Measurements from ENCODE around the gene SLC9A8. TPM values are rescaled to one million over a fixed set of nuclear protein-coding genes. Genes with fewer than 3 reads are reported as not detected.

SLC9A8 gene
- total and polyA plus RNA-seq, 3 experiments from 2014 or later = 7.7 to 12.0 (median 11.5) TPM

- ChIA-PET POLR2A (interaction anchor here (0.6 to 1.5 kb wide), 6 partner anchors 12 to 144 kb away, joined by 3 to 7 read pairs (median 4); partner anchors contain the start of gene RNF114), CTCF (interaction anchor here (1.0 to 2.2 kb wide), 5 partner anchors 10 to 204 kb away, joined by 3 to 6 read pairs (median 3); no protein-coding TSS in a partner anchor)
- H3K36me3 ChIP-seq (ENCODE audit: insufficient read depth, low read length) = no peaks in the 10 kb centered on the region
Observed at GRCh38 chr20:49811825-49812506, 662 bp upstream of the SLC9A8 start.

GRCh38 chr20:49813305-49813974, 812 bp downstream of the SLC9A8 start:
- no peak for DNase-seq
- CTCF ChIA-PET = interaction anchor here (1.0 to 1.7 kb wide), 6 partner anchors 8 to 205 kb away, joined by 3 to 4 read pairs (median 3); no protein-coding TSS in a partner anchor
- Mint-ChIP-seq H3K9me3 (no peaks in the 10 kb centered on the region), H3K36me3 (peaks cover 3 to 46% (median 7%) of the 10 kb centered on the region in 3 donors), H3K27me3 (no peaks in the 10 kb centered on the region), H3K4me3 (peak overlapping the region; percentile 91 to 98 (median 96)), H3K4me1 (peaks cover 32 to 46% (median 46%) of the 10 kb centered on the region in 3 donors), H3K27ac (peak overlapping the region; percentile 94 to 100 (median 98))
- Histone ChIP-seq H3K9me3 (ENCODE audit: low read length) (no peaks in the 10 kb centered on the region), H3K27me3 (ENCODE audit: insufficient read depth, low read length, poor library complexity, severe bottlenecking) (no peaks in the 10 kb centered on the region), H3K36me3 (ENCODE audit: insufficient read depth, low read length) (peaks cover 8% of the 10 kb centered on the region), H3K4me1 (ENCODE audit: insufficient read depth, low read length) (peaks cover 20% of the 10 kb centered on the region), H3K4me3 (ENCODE audit: low read length) (peak overlapping the region; percentile 89), H3K27ac (ENCODE audit: low read depth, low read length) (peak overlapping the region; percentile 94)
- POLR2A ChIA-PET = interaction anchor here (0.5 to 1.5 kb wide), 7 partner anchors 10 to 145 kb away, joined by 3 to 7 read pairs (median 5); partner anchors contain the start of gene RNF114

More at GRCh38 chr20:49811825-49812506, 662 bp upstream of the SLC9A8 start:
- H3K27ac ChIP-seq (ENCODE audit: low read depth, low read length) = peak overlapping the region; percentile 94
- Mint-ChIP-seq H3K4me3 (peak overlapping the region; percentile 90 to 98 (median 93)), H3K9me3 (no peaks in the 10 kb centered on the region), H3K36me3 (peaks cover 0 to 33% (median 3%) of the 10 kb centered on the region in 3 donors), H3K4me1 (peaks cover 30 to 40% (median 39%) of the 10 kb centered on the region in 3 donors), H3K27ac (peak overlapping the region; percentile 90 to 100 (median 98)), H3K27me3 (no peaks in the 10 kb centered on the region)
- H3K4me3 ChIP-seq (ENCODE audit: low read length) = peak overlapping the region; percentile 89
- peaks cover 20% of the 10 kb centered on the region for H3K4me1 ChIP-seq (ENCODE audit: insufficient read depth, low read length)
- H3K9me3 ChIP-seq (ENCODE audit: low read length) = no peaks in the 10 kb centered on the region
- DNase-seq = no peak
- no peaks in the 10 kb centered on the region for H3K27me3 ChIP-seq (ENCODE audit: insufficient read depth, low read length, poor library complexity, severe bottlenecking)

GRCh38 chr20:49814057-49814694, 1.5 kb downstream of the SLC9A8 start:
- Histone ChIP-seq H3K4me3 (ENCODE audit: low read length) (no peak overlapping the region), H3K27ac (ENCODE audit: low read depth, low read length) (no peak overlapping the region)
- POLR2A ChIA-PET = no interaction called here

GRCh38 chr20:49818816-49819215, 6.2 kb downstream of the SLC9A8 start:
- peaks cover 19 to 77% (median 23%) of the 10 kb centered on the region in 3 donors for H3K36me3 Mint-ChIP-seq
- H3K9me3 Mint-ChIP-seq = no peaks in the 10 kb centered on the region
- H3K27ac Mint-ChIP-seq = peak overlapping the region in 1 of 8 donors; percentile 49
- peaks cover 16% of the 10 kb centered on the region for H3K36me3 ChIP-seq (ENCODE audit: insufficient read depth, low read length)
- H3K9me3 ChIP-seq (ENCODE audit: low read length) = no peaks in the 10 kb centered on the region
- H3K27ac ChIP-seq (ENCODE audit: low read depth, low read length) = no peak overlapping the region
- CTCF ChIA-PET = no interaction called here
- peaks cover 40 to 71% (median 70%) of the 10 kb centered on the region in 3 donors for H3K4me1 Mint-ChIP-seq
- H3K4me3 ChIP-seq (ENCODE audit: low read length) = no peak overlapping the region
- no peaks in the 10 kb centered on the region for H3K27me3 ChIP-seq (ENCODE audit: insufficient read depth, low read length, poor library complexity, severe bottlenecking)
- peaks cover 37% of the 10 kb centered on the region for H3K4me1 ChIP-seq (ENCODE audit: insufficient read depth, low read length)
- no peak overlapping the region for H3K4me3 Mint-ChIP-seq
- no peaks in the 10 kb centered on the region for H3K27me3 Mint-ChIP-seq
- POLR2A ChIA-PET = no interaction called here
- DNase-seq = no peak

More at GRCh38 chr20:49814057-49814694, 1.5 kb downstream of the SLC9A8 start:
- Mint-ChIP-seq H3K4me1 (peaks cover 32 to 53% (median 50%) of the 10 kb centered on the region in 3 donors), H3K4me3 (peak overlapping the region; percentile 91 to 98 (median 96)), H3K27me3 (no peaks in the 10 kb centered on the region), H3K36me3 (peaks cover 4 to 53% (median 9%) of the 10 kb centered on the region in 3 donors), H3K27ac (peak overlapping the region; percentile 94 to 100 (median 98)), H3K9me3 (no peaks in the 10 kb centered on the region)
- CTCF ChIA-PET = interaction anchor here (1.2 to 1.7 kb wide), 3 partner anchors 7 to 206 kb away, joined by 3 read pairs; no protein-coding TSS in a partner anchor
- H3K4me1 ChIP-seq (ENCODE audit: insufficient read depth, low read length) = peaks cover 20% of the 10 kb centered on the region
- H3K9me3 ChIP-seq (ENCODE audit: low read length) = no peaks in the 10 kb centered on the region
- no peak for DNase-seq
- no peaks in the 10 kb centered on the region for H3K27me3 ChIP-seq (ENCODE audit: insufficient read depth, low read length, poor library complexity, severe bottlenecking)
- H3K36me3 ChIP-seq (ENCODE audit: insufficient read depth, low read length) = peaks cover 9% of the 10 kb centered on the region

- Histone ChIP-seq H3K9me3 (ENCODE audit: low read length) (no peaks in the 10 kb centered on the region), H3K4me3 (ENCODE audit: low read length) (no peak overlapping the region), H3K4me1 (ENCODE audit: insufficient read depth, low read length) (peaks cover 36% of the 10 kb centered on the region), H3K36me3 (ENCODE audit: insufficient read depth, low read length) (peaks cover 16% of the 10 kb centered on the region), H3K27me3 (ENCODE audit: insufficient read depth, low read length, poor library complexity, severe bottlenecking) (no peaks in the 10 kb centered on the region), H3K27ac (ENCODE audit: low read depth, low read length) (no peak overlapping the region)
- no peak overlapping the region for H3K4me3 Mint-ChIP-seq
- H3K27ac Mint-ChIP-seq = no peak overlapping the region
- no peak for DNase-seq
- peaks cover 21 to 81% (median 23%) of the 10 kb centered on the region in 3 donors for H3K36me3 Mint-ChIP-seq
- CTCF ChIA-PET = no interaction called here
- peaks cover 36 to 69% (median 68%) of the 10 kb centered on the region in 3 donors for H3K4me1 Mint-ChIP-seq
- H3K9me3 Mint-ChIP-seq = no peaks in the 10 kb centered on the region
- POLR2A ChIA-PET = no interaction called here
- H3K27me3 Mint-ChIP-seq = no peaks in the 10 kb centered on the region
Observed at GRCh38 chr20:49819702-49820101, 7.1 kb downstream of the SLC9A8 start.

GRCh38 chr20:49821381-49821780, 8.8 kb downstream of the SLC9A8 start:
- Mint-ChIP-seq H3K36me3 (peaks cover 22 to 80% (median 23%) of the 10 kb centered on the region in 3 donors), H3K4me1 (peaks cover 35 to 68% (median 67%) of the 10 kb centered on the region in 3 donors), H3K27me3 (no peaks in the 10 kb centered on the region), H3K27ac (peak overlapping the region in 6 of 8 donors; percentile 6 to 87 (median 70)), H3K4me3 (no peak overlapping the region), H3K9me3 (no peaks in the 10 kb centered on the region)
- no peak overlapping the region for H3K4me3 ChIP-seq (ENCODE audit: low read length)
- H3K9me3 ChIP-seq (ENCODE audit: low read length) = no peaks in the 10 kb centered on the region
- H3K27ac ChIP-seq (ENCODE audit: low read depth, low read length) = no peak overlapping the region
- peaks cover 36% of the 10 kb centered on the region for H3K4me1 ChIP-seq (ENCODE audit: insufficient read depth, low read length)
- ChIA-PET POLR2A (no interaction called here), CTCF (interaction anchor here (1.0 kb wide), 1 partner anchor 8 kb away, joined by 3 read pairs; the partner anchor contains the start of gene SLC9A8)
- H3K27me3 ChIP-seq (ENCODE audit: insufficient read depth, low read length, poor library complexity, severe bottlenecking) = no peaks in the 10 kb centered on the region
- H3K36me3 ChIP-seq (ENCODE audit: insufficient read depth, low read length) = peaks cover 16% of the 10 kb centered on the region
- no peak for DNase-seq

- Histone ChIP-seq H3K4me1 (ENCODE audit: insufficient read depth, low read length) (peaks cover 36% of the 10 kb centered on the region), H3K4me3 (ENCODE audit: low read length) (no peak overlapping the region), H3K9me3 (ENCODE audit: low read length) (no peaks in the 10 kb centered on the region), H3K36me3 (ENCODE audit: insufficient read depth, low read length) (peaks cover 16% of the 10 kb centered on the region), H3K27ac (ENCODE audit: low read depth, low read length) (no peak overlapping the region), H3K27me3 (ENCODE audit: insufficient read depth, low read length, poor library complexity, severe bottlenecking) (no peaks in the 10 kb centered on the region)
- Mint-ChIP-seq H3K27me3 (no peaks in the 10 kb centered on the region), H3K4me3 (peak overlapping the region in 1 of 7 donors; percentile 38), H3K9me3 (no peaks in the 10 kb centered on the region), H3K27ac (peak overlapping the region in 6 of 8 donors; percentile 6 to 87 (median 70)), H3K36me3 (peaks cover 20 to 81% (median 23%) of the 10 kb centered on the region in 3 donors), H3K4me1 (peaks cover 35 to 68% (median 67%) of the 10 kb centered on the region in 3 donors)
- DNase-seq = no peak
- ChIA-PET CTCF (interaction anchor here (1.0 kb wide), 1 partner anchor 9 kb away, joined by 3 read pairs; the partner anchor contains the start of gene SLC9A8), POLR2A (no interaction called here)
Observed at GRCh38 chr20:49821870-49822331, 9.3 kb downstream of the SLC9A8 start.

All from CD8-positive, alpha-beta memory T cell (primary cell).